ENCODE measurements around the gene CORO2B.

GRCh38 chr15:68606375-68606774, 27.6 kb downstream of the CORO2B start:
- no peak for TF ChIP-seq POLR2A (IDR thresholded peaks at IDR 0.05)
- no peak for TF ChIP-seq CTCF (IDR thresholded peaks at IDR 0.05)

Data from Peyer's patch (tissue), 4 donors.